ENCODE data around the gene CACNA1C.

GRCh38 chr12:2312770-2313169, 260.0 kb downstream of the CACNA1C start:
- no peak for TF ChIP-seq CTCF (conservative IDR thresholded peaks at IDR 0.05 in 1 of 2, IDR thresholded peaks at IDR 0.05 in 1 of 2; ENCODE audit: extremely low read depth in 1 of 2, insufficient read depth in 1 of 2, low read depth in 1 of 2, low read length in 2 of 2)
- TF ChIP-seq EZH2 (IDR thresholded peaks at IDR 0.05; ENCODE audit: borderline replicate concordance, low read length) = no peak
